Thyroid gland (tissue), 4 donors: Measurements from ENCODE around the gene FN3K.
A peak's percentile ranks its signal among the peaks of the same experiment; 100 is the strongest.

Source experiments
- CTCF ChIP-seq, 6 experiments: fragments of 200-600 bp in 3 of 6; fragments of 450-650 bp in 3 of 6; sonication (generic) in 3 of 6; IDR thresholded peaks; one replicate each; pipeline ENCODE4 v1.5.1; 2016 to 2019; ENCODE audit warnings: antibody characterized with exemption in 6 of 6, mild to moderate bottlenecking in 2 of 6, inconsistent platforms in 1 of 6, moderate library complexity in 1 of 6
- POLR2A ChIP-seq, 2 donors: fragments of 450-650 bp; IDR thresholded peaks; one replicate each; pipeline ENCODE4 v1.6.1; 2017; ENCODE audit warnings: antibody characterized with exemption in 2 of 2, mild to moderate bottlenecking in 2 of 2, moderate library complexity in 1 of 2

- no peak for TF ChIP-seq CTCF (IDR thresholded peaks at IDR 0.05)
- peak in 1 of 2 donors; percentile 20 for TF ChIP-seq POLR2A (IDR thresholded peaks at IDR 0.05)
Measured at GRCh38 chr17:82751171-82751570, 15.8 kb downstream of the FN3K start.
